AG04450 (cell line): ENCODE results near the gene PTGER3. TPM values are rescaled to one million over a fixed set of nuclear protein-coding genes. Genes with fewer than 3 reads are reported as not detected.

Experiments used
- CTCF ChIA-PET: fragments of 300-600, 350-600 bp; formaldehyde crosslinking; extraction: SDS; loops from one replicate; lab custom pipeline; 2022; ENCODE audit warnings: antibody characterized with exemption, inconsistent platforms; lab: Charles Lee
- POLR2A ChIA-PET: fragments of 350-600 bp; formaldehyde crosslinking; extraction: SDS; loops from one replicate; lab custom pipeline; 2021; ENCODE audit warnings: antibody characterized with exemption, inconsistent platforms; lab: Yijun Ruan, JAX
- DNase-seq: peaks from one replicate; pipeline ENCODE4 v3.0.0-alpha.2; 2011; ENCODE audit warnings: low read depth, low spot score
- H3K27ac ChIP-seq: one replicate; pipeline ENCODE4 v1.5.1; 2012; ENCODE audit warnings: low read depth, low read length, control low read depth
- H3K27me3 ChIP-seq: one replicate; pipeline ENCODE4 v1.6.0; 2012; ENCODE audit warnings: low read length; ENCODE audit not compliant: control insufficient read depth, insufficient read depth
- H3K4me3 ChIP-seq: 2 replicates; pipeline ENCODE4 v1.5.1; 2011; ENCODE audit warnings: mild to moderate bottlenecking, low read depth, low read length, control low read depth
- H3K9me3 ChIP-seq: 2 replicates; pipeline ENCODE4 v1.5.1; 2012; ENCODE audit warnings: low read length; ENCODE audit not compliant: control insufficient read depth, insufficient read depth
- polyA plus RNA-seq: library from polyadenylated mRNA; depleted of rRNA; stranded (reverse); fragments of >200 nt; gene quantifications from 2 replicates; pipeline ENCODE4 v1.2.3, GENCODE V29; 2011
- TF ChIP-seq, protein P1 (sequence below): IDR thresholded peaks from 2 replicates; pipeline ENCODE4 v1.5.1; 2011; ENCODE audit warnings: low read depth, low read length, control low read depth, inconsistent platforms

The PTGER3 gene
- polyA plus RNA-seq, 1 experiment: not detected

DNA sequence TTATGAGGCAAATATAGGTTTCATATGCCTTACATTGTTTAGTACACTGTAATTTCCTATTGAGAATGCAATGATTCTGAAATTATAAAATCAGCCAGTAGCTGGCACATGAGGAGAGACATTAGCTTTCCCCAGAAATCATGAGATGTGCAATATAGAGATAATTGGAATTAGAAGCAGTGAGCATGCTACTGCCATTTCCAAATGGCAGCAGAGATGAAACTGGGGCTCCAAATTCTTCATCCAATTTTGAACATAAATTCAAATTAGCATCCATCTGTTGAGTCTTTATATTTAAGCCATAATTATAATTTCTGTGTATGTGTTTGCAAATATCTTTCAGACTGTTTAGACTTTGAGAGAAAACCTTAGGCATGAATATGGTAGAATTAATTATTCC lies 28.8 kb downstream of the PTGER3 start:
- no peaks in the 10 kb centered on the region for H3K9me3 ChIP-seq
- no peak for DNase-seq
- ChIA-PET CTCF (no interaction called here), POLR2A (no interaction called here)
- no peak overlapping the region for H3K27ac ChIP-seq
- no peak overlapping the region for H3K4me3 ChIP-seq
- TF ChIP-seq, protein P1, sequence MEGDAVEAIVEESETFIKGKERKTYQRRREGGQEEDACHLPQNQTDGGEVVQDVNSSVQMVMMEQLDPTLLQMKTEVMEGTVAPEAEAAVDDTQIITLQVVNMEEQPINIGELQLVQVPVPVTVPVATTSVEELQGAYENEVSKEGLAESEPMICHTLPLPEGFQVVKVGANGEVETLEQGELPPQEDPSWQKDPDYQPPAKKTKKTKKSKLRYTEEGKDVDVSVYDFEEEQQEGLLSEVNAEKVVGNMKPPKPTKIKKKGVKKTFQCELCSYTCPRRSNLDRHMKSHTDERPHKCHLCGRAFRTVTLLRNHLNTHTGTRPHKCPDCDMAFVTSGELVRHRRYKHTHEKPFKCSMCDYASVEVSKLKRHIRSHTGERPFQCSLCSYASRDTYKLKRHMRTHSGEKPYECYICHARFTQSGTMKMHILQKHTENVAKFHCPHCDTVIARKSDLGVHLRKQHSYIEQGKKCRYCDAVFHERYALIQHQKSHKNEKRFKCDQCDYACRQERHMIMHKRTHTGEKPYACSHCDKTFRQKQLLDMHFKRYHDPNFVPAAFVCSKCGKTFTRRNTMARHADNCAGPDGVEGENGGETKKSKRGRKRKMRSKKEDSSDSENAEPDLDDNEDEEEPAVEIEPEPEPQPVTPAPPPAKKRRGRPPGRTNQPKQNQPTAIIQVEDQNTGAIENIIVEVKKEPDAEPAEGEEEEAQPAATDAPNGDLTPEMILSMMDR: no peak
- H3K27me3 ChIP-seq: peaks cover 3% of the 10 kb centered on the region

DNA sequence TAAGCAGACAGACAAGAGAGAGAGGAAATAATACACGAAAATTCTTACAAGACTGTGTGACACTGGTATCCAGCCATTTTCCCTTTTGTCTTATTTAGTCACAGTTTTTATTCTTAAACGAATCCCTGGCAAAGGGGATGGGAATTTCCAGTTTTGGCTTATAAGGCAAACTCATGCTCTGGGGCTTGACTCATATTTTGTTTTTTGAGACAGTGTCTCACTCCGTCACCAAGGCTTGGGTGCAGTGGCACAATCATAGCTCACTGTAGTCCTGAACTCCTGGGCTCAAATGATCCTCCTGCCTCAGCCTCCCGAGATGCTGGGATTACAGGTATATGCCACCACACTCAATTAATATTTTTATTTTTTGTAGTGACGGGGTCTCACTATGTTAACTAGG lies 31.9 kb downstream of the PTGER3 start:
- TF ChIP-seq, protein P1: no peak
- H3K9me3 ChIP-seq: no peaks in the 10 kb centered on the region
- no peak for DNase-seq
- no peak overlapping the region for H3K27ac ChIP-seq
- POLR2A ChIA-PET: no interaction called here
- CTCF ChIA-PET: no interaction called here
- peaks cover 3% of the 10 kb centered on the region for H3K27me3 ChIP-seq
- no peak overlapping the region for H3K4me3 ChIP-seq

DNA sequence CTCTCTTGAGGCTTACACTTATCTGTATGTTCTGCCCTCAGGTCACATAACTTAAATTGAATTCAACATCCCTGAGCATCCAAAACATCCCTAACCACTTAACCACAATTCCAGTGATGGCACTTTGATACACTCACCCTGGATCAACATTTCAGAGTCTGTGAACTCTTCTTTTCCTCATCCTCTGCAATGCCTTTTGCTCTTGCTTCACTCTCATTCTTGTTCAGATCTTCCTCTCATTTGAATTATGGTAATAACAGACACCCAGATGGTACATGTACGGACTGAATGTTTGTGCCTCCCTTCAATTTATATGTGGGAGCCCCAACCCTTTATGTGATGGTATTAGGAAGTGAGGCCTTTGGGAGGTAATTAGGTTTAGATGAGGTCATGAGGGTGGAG lies 33.4 kb downstream of the PTGER3 start:
- no peak overlapping the region for H3K27ac ChIP-seq
- no peak overlapping the region for H3K4me3 ChIP-seq
- no peaks in the 10 kb centered on the region for H3K9me3 ChIP-seq

DNA sequence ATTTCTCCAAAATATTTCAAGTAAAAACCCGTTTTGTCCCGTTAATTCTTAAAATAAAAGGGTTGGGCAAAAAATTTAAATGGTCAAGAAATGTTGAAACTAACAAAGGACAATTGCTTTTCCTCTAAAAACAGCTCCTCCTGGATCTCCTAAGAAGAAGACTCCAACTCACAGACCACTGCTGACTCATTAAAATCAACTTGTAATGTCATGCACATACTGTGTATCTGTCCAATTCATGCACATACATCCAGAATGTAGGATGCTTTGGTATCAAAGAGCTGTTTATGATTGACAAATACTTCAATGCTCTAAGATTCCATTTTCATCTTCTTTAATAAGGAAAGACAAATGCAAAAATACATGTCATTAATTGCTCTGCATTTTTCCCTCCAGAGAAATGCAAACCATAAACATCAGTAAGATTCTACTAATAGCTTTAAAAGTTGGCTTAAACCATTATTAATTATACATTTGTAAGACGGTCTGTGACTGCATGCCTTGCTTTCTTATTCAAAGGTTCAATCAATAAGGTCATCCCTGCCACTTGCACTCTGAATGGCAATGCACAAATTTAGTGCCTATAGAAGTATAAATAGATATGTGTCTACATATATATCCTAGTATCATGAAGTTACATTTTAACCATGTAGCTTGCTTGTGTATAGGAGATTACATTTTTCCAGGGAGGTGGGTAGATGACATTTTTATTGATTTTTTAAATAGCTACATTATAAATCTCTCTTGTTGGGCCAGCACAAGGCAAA lies 44.7 kb downstream of the PTGER3 start:
- ChIA-PET POLR2A (no interaction called here), CTCF (interaction anchor here (0.6 kb wide), 1 partner anchor 8 kb away, joined by 3 read pairs; no protein-coding TSS in a partner anchor)
- H3K4me3 ChIP-seq: no peak overlapping the region
- DNase-seq: no peak
- no peaks in the 10 kb centered on the region for H3K27me3 ChIP-seq
- no peaks in the 10 kb centered on the region for H3K9me3 ChIP-seq
- TF ChIP-seq, protein P1: no peak
- H3K27ac ChIP-seq: no peak overlapping the region

More for the DNA sequence above, 33.4 kb downstream of the PTGER3 start:
- TF ChIP-seq, protein P1: no peak
- DNase-seq: no peak
- ChIA-PET POLR2A (no interaction called here), CTCF (no interaction called here)
- H3K27me3 ChIP-seq: peaks cover 3% of the 10 kb centered on the region

DNA sequence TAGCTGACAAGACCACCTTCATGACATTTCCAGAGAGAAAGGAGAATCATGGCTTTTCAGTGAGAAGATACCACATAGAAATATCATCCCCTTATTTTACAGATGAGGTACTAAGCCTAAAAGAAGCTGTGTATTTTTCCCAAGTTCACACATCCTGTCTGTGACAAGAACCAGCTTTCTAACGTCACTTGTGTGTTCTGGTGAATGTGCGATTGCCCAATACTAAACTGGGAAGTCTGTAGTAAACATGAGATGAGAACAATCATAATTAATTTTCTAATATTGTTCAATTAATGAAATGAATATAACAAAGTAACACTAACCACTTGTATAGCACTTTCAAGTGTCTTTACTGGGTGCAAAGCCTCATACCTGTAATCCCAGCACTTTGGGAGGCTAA lies 46.0 kb downstream of the PTGER3 start:
- DNase-seq: no peak
- Histone ChIP-seq H3K4me3 (no peak overlapping the region), H3K9me3 (no peaks in the 10 kb centered on the region), H3K27me3 (no peaks in the 10 kb centered on the region), H3K27ac (no peak overlapping the region)
- POLR2A ChIA-PET: no interaction called here
- CTCF ChIA-PET: no interaction called here
- TF ChIP-seq, protein P1: no peak
